ENCODE measurements around the gene ACSS2. TPM values are rescaled to one million over a fixed set of nuclear protein-coding genes. Genes with fewer than 3 reads are reported as not detected.

The ACSS2 gene, protein sequence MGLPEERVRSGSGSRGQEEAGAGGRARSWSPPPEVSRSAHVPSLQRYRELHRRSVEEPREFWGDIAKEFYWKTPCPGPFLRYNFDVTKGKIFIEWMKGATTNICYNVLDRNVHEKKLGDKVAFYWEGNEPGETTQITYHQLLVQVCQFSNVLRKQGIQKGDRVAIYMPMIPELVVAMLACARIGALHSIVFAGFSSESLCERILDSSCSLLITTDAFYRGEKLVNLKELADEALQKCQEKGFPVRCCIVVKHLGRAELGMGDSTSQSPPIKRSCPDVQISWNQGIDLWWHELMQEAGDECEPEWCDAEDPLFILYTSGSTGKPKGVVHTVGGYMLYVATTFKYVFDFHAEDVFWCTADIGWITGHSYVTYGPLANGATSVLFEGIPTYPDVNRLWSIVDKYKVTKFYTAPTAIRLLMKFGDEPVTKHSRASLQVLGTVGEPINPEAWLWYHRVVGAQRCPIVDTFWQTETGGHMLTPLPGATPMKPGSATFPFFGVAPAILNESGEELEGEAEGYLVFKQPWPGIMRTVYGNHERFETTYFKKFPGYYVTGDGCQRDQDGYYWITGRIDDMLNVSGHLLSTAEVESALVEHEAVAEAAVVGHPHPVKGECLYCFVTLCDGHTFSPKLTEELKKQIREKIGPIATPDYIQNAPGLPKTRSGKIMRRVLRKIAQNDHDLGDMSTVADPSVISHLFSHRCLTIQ
- total RNA-seq: 39.0 TPM

DNA sequence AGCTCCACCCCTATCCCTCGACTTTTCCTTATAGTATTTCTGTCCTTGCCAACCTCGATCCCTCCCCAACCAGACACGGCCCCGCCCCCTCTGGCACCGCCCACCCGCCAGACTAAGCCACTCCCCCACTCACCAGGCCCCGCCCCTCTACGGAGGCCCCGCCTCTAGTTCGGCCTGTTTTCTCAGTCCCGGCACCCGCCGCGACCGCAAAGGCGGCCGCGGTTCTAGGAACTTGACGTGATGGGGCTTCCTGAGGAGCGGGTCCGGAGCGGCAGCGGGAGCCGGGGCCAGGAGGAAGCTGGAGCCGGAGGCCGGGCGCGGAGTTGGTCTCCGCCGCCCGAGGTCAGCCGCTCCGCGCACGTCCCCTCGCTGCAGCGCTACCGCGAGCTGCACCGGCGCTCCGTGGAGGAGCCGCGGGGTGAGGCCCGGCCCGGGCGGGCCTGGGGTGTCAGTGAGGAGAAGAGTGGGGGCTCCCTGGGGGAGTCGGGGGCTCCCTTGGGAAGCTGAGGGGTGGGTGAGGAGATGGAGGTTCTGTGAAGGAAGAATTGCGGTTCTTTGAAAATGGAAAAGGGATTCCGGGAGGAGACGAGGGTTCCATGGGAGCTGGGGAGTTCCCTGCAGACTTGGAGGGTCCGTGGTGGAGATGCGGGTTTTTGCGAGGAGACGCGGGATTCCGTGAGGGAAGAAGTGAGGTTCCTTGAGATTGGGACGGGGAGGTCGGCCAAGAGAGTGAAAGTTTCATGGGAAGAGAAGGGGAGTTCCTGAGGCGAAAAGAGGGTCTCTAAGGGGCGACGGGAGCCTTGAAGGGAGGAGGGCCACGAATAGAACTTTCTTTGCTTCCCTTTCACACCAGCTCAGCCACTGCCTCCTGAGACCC is at the start of gene ACSS2:
ACSS2 (plus strand) TSS at position 207 of the 877 bp plus-strand sequence; CDS start at position 241, 34 bp downstream.

DNA sequence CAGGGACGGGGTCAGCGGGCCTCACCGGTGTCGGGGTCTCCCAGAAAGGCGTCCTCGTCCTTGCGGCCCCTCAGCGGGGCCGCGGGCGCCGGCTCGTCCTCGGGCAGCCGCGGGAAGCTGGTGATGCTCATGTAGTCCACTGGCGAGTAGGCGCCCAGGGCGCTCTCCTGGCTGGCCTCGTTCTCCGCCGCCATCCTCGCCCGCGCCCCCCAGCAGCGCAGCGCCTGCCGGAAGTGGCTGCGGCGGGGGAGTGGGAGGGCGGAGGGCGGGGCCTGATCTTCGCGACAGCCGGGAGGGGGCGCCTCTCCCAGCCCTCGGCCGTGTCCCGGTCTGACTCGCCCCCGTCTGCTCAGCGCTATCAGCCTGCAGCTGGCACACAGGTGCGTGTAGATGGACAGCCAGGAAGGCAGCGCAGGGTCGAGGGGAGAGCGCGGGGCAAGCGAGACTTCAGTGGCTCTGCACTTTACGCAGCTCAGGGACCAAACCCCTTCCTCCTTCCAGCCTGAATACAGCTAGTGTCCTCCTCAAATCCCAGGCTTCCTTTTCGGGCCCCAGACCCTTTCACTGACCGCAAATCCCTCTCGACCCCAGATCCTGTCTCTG is 3.7 kb upstream of the ACSS2 start, which contains the start of gene GGT7:
GGT7 (minus strand) TSS at position 235 of the 603 bp plus-strand sequence; CDS start at position 194, 41 bp downstream.

DNA sequence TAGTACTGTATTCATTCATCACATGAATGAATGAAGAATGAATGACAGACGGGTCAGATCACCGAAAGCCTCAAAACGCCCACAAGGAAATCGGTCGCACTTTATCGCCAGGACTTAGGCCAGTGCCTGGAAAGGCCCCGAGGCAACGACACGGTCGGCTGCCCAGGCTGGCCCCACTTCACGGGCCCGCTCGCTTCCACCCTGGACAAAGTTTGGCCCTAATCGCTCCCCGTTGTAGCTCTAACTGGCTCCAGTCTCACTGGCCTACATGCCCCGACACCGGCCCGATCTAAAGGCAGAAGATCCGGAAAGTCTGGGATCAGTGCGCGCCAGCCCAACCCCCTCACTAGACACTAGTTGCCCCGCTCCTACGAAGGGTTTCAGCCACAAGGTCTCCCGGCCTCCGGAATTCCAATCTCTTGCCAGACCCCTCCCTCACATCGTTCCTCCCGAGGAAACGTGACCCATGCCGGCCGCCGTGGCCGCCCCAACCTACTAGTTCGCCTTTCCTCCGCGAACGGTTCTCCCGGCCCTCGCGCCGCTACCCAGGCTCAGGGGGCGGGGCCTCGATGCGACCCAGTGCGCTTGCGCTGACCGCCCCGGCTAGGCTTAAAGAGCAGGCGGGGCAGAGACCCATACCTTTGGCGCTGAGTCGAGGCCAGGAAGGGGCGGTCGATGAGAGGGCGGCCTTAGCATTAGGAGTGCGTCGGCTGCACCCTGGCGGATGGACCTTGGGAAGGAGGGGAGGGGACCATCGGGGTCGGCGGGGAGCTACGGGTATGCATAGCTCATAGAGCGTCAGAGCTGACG is 79.0 kb downstream of the ACSS2 start, which contains the start of the genes GSS and MYH7B:
GSS (minus strand) TSS at position 576 of the 810 bp plus-strand sequence. CDS start 3,954 bp downstream, outside the sequence.
MYH7B (plus strand) TSS at position 638 of the 810 bp plus-strand sequence. CDS start 22,138 bp downstream, outside the sequence.

Other genes starting within 250 kb of the ACSS2 start
- gene PIGU, start 199.5 kb upstream of the ACSS2 start, total RNA-seq: 21.3 TPM
- 13.9 TPM for gene TP53INP2, start 172.3 kb upstream of the ACSS2 start, total RNA-seq
- 30.0 TPM for gene NCOA6, start 51.0 kb upstream of the ACSS2 start, total RNA-seq
- 25.1 TPM for gene GGT7, start 3.8 kb upstream of the ACSS2 start, total RNA-seq
- 99.4 TPM for gene GSS, start 79.2 kb downstream of the ACSS2 start, total RNA-seq
- gene MYH7B, start 79.3 kb downstream of the ACSS2 start, total RNA-seq: 10.7 TPM
- 76.2 TPM for gene TRPC4AP, start 216.2 kb downstream of the ACSS2 start, total RNA-seq

Measured in camera-type eye (tissue), 1 donor.